DOHH2 (cell line): Measurements from ENCODE around the gene ROGDI.

ENCODE experiments used
- H3F3A ChIP-seq: fragments of 200-600 bp; sonication (generic), shearing (Covaris generic); 2 replicates; pipeline ENCODE4 v1.6.0; 2016; ENCODE audit warnings: antibody characterized with exemption, mild to moderate bottlenecking; ENCODE audit not compliant: control insufficient read depth, insufficient read depth
- H3K27ac ChIP-seq: fragments of 200-600 bp; sonication (generic); 2 replicates; pipeline ENCODE4 v1.5.1; 2014; ENCODE audit warnings: low read depth, mild to moderate bottlenecking, low read length, moderate library complexity
- H3K27me3 ChIP-seq: fragments of 200-600 bp; sonication (generic); 2 replicates; pipeline ENCODE4 v1.6.1; 2014; ENCODE audit warnings: mild to moderate bottlenecking, low read length, mixed read lengths; ENCODE audit not compliant: control insufficient read depth
- H3K36me3 ChIP-seq: fragments of 200-600 bp; sonication (generic); 2 replicates; pipeline ENCODE4 v1.6.1; 2014; ENCODE audit warnings: mild to moderate bottlenecking, low read length, moderate library complexity, mixed read lengths; ENCODE audit not compliant: control insufficient read depth
- H3K4me1 ChIP-seq: fragments of 200-600 bp; sonication (generic); 2 replicates; pipeline ENCODE4 v1.6.1; 2014; ENCODE audit warnings: mild to moderate bottlenecking, low read length, mixed read lengths; ENCODE audit not compliant: control insufficient read depth
- H3K4me2 ChIP-seq: fragments of 200-600 bp; sonication (generic); 2 replicates; pipeline ENCODE4 v1.6.0; 2014; ENCODE audit warnings: mild to moderate bottlenecking, low read length, moderate library complexity
- H3K4me3 ChIP-seq: fragments of 200-600 bp; sonication (generic); 2 replicates; pipeline ENCODE4 v1.5.1; 2014; ENCODE audit warnings: mild to moderate bottlenecking, low read length, mixed read lengths
- H3K79me2 ChIP-seq: fragments of 200-600 bp; sonication (generic); 2 replicates; pipeline ENCODE4 v1.6.1; 2014; ENCODE audit warnings: mild to moderate bottlenecking, low read length, mixed read lengths; ENCODE audit not compliant: control insufficient read depth
- H3K9me2 ChIP-seq: fragments of 200-600 bp; sonication (generic); replicated peaks from 2 replicates; pipeline ENCODE4 v1.6.1; 2014; ENCODE audit warnings: mild to moderate bottlenecking, low read length, mixed read lengths; ENCODE audit not compliant: control insufficient read depth
- H3K9me3 ChIP-seq: fragments of 200-600 bp; sonication (generic); 2 replicates; pipeline ENCODE4 v1.6.1; 2014; ENCODE audit warnings: antibody characterized with exemption, low read length, mixed read lengths; ENCODE audit not compliant: control insufficient read depth, insufficient read depth
- H4K20me1 ChIP-seq: fragments of 200-600 bp; sonication (generic); 2 replicates; pipeline ENCODE4 v1.6.0; 2014; ENCODE audit warnings: low read depth, mild to moderate bottlenecking, antibody characterized with exemption, low read length, moderate library complexity; ENCODE audit not compliant: control insufficient read depth, insufficient read depth
- CTCF ChIP-seq: fragments of 200-600 bp; sonication (generic); IDR thresholded peaks from one replicate; pipeline ENCODE4 v1.5.1; 2014; ENCODE audit warnings: antibody characterized with exemption, mild to moderate bottlenecking, low read depth, low read length; ENCODE audit not compliant: poor library complexity, severe bottlenecking
- EZH2phosphoT487 ChIP-seq: fragments of 200-600 bp; sonication (generic); IDR thresholded peaks from 2 replicates; pipeline ENCODE4 v1.6.1; 2017; ENCODE audit warnings: borderline replicate concordance, mild to moderate bottlenecking, antibody characterized with exemption, low read length, moderate library complexity, mixed read lengths

Gene ROGDI

GRCh38 chr16:4814542-4815173, 12.2 kb upstream of the ROGDI start:
- Histone ChIP-seq H3K4me1 (no peaks in the 10 kb centered on the region), H3K27me3 (no peaks in the 10 kb centered on the region), H3K9me2 (no peaks in the 10 kb centered on the region), H3K36me3 (peaks cover 63% of the 10 kb centered on the region), H3K9me3 (no peaks in the 10 kb centered on the region), H3F3A (no peaks in the 10 kb centered on the region), H4K20me1 (no peaks in the 10 kb centered on the region), H3K27ac (no peak overlapping the region), H3K79me2 (no peaks in the 10 kb centered on the region), H3K4me2 (no peak overlapping the region), H3K4me3 (no peak overlapping the region)
- TF ChIP-seq CTCF: no peak
- no peak for TF ChIP-seq EZH2phosphoT487

GRCh38 chr16:4814046-4814445, 11.6 kb upstream of the ROGDI start:
- H3K27ac ChIP-seq: no peak overlapping the region

GRCh38 chr16:4813251-4814003, 11.0 kb upstream of the ROGDI start:
- Histone ChIP-seq H3K9me2 (no peaks in the 10 kb centered on the region), H3K27me3 (no peaks in the 10 kb centered on the region)

More at GRCh38 chr16:4814046-4814445, 11.6 kb upstream of the ROGDI start:
- Histone ChIP-seq H3K4me1 (no peaks in the 10 kb centered on the region), H3K4me3 (no peak overlapping the region), H3K36me3 (peaks cover 61% of the 10 kb centered on the region), H4K20me1 (no peaks in the 10 kb centered on the region), H3K79me2 (no peaks in the 10 kb centered on the region), H3K4me2 (no peak overlapping the region), H3K9me3 (no peaks in the 10 kb centered on the region), H3K27me3 (no peaks in the 10 kb centered on the region), H3F3A (no peaks in the 10 kb centered on the region), H3K9me2 (no peaks in the 10 kb centered on the region)
- TF ChIP-seq EZH2phosphoT487 (no peak), CTCF (no peak)

More at GRCh38 chr16:4813251-4814003, 11.0 kb upstream of the ROGDI start:
- Histone ChIP-seq H4K20me1 (no peaks in the 10 kb centered on the region), H3K9me3 (no peaks in the 10 kb centered on the region), H3K79me2 (no peaks in the 10 kb centered on the region), H3K36me3 (peaks cover 62% of the 10 kb centered on the region), H3K4me3 (no peak overlapping the region), H3F3A (no peaks in the 10 kb centered on the region), H3K4me1 (no peaks in the 10 kb centered on the region), H3K4me2 (no peak overlapping the region), H3K27ac (no peak overlapping the region)
- no peak for TF ChIP-seq CTCF
- no peak for TF ChIP-seq EZH2phosphoT487
